ENCODE data around the gene RCN2.
A peak's percentile ranks its signal among the peaks of the same experiment; 100 is the strongest.

RCN2 gene

DNA sequence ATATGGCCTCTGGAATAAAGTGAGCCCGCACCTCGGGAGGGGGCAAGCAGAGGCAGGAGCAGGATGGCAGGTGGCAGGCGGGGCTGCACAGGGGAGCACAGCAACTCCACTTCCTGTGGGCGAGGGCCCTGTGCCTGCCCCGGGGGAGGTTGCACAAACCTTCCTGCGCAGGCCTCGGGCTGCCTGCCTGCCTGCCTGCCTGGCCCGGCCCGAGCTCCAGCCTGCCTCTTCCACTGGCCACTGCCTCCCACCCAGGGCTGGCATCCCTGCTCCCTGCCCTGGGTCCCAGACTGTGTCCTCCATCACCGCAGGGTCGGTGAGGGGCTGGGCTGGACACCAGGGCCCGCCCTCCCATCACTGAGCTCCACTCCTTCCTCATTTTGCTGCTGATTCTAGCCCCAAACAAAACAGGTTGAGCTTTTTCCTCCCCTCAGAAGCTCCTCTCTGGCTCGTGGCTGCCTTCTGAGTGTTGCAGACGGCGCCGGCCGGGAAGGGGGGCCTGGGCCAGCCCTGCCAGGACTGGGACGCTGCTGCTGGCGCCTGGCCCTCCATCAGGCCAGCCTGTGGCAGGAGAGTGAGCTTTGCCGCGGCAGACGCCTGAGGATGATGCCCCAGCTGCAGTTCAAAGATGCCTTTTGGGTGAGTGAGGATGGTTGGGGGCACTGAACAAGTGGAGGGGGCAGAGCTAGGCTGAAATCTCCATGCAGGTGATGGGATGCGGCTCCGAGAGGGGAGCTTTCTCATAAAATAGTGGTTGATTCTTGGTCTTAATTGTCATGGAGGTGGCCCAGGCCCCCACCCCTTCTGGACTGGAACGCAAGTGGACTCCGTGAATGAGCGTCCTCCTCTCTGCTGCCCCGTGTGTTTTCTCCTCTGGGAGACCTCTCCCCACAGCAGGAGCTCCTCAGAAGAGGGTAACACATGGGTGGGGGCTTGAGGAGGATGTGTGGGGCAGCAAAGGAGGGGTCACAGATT lies 63.7 kb downstream of the RCN2 start, which contains the start of gene PSTPIP1:
PSTPIP1 (plus strand) TSS at position 156 of the 975 bp plus-strand sequence; CDS start at position 604, 448 bp downstream.
- DNase-seq (ENCODE audit: low read depth), result peak; percentile 70

DNA sequence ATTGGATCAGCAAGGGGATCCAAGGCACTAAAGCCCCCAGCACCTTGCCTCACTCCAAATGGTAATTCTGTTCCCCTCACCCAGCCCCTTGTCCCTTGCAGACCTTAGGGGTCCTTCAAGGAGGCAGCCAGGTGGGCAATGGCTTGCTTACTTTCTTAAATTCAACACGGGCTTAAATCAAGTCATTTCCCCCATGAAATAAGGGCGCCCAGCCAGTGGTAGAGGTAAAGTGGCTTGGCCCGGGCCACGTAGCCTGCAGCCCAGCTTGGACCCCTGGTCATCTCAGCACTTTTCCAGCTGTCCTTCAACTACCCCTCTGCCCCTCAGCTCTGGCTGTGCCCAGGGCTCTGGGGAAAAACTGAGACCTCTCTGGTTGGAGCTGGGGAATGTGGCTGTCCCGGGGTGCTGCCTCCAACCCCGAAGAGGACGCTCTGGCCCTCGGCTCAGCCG lies 64.6 kb downstream of the RCN2 start:
- DNase-seq (ENCODE audit: low read depth), result no peak

DNA sequence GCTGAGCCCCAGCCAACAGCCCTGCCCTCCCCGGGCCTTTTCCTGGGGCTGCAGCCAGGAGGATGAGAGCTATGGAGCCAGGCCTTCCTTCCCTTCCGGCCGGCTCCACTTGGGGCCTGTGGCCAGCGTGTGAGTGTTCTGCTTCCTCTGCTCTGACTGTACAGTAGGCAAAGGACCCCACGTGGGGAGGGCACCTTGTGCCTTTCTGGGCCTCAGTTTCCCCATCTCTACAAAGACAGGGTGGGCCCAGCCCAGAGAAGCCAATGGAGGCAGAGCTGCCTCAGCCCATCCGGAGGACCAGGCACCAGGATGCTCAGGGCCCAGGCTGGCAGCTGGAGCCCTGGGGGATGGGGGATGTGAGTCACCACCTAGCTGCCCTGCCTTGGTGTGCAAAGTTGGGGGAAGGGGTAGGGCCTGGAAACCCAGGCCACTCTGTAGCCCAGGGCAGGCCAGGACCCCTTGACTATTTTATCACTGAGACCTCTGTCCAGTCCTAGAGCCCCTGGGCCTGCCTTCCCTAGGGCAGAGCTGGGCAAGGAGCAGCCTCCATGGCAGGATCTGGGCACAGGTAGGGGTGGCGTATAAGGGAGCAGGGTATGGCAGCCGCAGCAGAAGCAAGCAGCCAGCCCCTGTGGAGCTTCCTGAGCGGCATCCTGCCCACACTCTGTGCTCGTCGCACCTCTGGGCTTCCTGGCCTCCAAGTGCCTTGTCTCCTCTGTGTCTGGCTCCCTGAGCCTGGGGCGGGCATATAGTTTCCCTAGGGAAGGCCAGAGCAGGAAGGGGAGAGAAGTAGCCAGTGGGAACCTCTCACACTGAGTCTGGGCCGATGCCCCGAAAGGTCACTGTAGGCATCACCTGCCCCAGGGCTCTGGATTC lies 65.2 kb downstream of the RCN2 start:
- peak; percentile 50 for DNase-seq (ENCODE audit: low read depth)

DNA sequence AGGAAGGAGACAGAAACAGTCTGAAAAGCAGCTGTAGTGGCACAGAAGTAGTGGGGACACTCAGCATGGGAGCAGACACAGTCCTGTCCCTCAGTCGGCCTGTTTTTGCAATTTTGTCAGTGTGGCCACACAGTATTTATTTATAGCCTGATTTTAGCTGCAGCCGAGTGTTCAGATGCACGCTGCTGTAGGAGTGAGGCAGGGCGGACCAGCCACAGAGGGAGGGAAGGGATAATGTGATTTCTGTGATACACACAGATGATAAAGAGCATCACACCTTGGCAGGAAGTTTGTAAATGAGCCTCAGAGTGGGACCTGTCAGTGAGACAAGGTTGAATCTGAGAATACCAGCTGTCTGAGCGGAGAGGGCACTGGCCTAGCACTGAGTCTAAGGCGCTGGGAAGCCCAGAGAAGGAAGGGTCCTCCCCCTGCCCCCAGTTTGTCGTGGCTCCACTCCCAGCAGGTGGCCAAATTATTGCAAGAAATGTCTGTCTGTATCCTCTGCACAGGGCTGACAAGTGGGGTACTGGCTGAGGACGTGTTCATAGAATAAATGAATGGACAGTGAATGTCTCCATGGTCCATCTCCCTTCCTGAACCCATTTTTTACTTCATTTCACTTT lies 67.2 kb downstream of the RCN2 start:
- no peak for DNase-seq (ENCODE audit: low read depth)

DNA sequence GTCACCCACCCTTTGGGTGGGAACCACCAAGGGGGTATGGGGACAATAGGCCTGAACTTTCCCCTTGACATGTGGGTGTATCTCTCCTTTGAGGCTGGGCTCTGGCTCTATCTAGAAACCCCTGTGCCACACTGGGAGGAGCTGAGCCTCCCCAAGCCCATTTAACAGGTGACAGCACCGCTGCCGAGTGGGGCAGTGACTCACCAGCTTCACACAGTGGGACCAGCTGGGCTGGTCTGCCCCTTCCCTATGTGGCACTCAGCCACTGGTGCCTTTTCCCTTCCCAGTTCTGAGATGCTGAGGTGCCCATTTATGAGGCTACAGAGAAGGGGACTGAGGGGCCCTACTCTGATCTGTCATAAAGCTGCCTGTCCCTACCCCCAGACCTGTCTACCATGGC lies 68.4 kb downstream of the RCN2 start:
- DNase-seq (ENCODE audit: low read depth), result no peak

DNA sequence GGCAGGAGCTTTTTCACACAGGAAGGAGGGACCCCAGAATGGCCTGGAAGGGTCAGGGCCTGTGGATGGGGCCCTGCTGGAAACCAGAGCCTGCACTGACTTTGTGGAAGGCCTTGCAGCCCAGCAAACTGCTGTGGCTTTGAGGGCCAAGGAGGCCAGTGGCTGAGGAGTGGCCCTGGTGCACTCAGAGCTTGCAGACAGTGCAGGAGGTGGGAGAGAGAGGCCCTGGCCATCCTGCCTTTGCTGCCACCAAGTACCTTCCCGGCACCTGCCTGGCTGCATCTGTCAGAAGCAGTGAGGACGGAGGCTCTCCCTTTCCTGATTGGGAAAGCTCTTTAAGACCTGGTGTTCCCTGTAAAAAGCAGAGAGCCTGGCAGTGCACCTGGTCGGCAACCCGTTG lies 69.8 kb downstream of the RCN2 start:
- DNase-seq (ENCODE audit: low read depth), result no peak

DNA sequence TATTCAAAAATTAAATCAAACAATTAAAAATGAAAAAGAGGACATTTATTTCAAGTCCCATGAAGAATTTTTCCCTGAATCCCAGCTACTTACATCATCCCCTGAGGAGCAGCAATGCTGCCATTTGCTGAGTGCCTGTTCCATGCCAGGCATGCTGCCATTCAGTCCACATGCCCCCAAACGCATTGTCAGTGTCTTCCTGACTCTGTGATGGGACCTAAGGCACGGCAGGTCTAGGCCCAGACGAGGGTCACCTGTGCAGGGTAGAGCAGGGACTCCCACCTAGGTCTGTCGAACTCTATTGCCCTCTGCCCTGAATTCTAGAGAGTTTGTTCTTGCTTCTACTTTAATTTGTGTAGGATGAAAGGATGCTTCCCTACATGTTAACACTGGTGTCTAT lies 70.4 kb downstream of the RCN2 start:
- DNase-seq (ENCODE audit: low read depth), result no peak

DNA sequence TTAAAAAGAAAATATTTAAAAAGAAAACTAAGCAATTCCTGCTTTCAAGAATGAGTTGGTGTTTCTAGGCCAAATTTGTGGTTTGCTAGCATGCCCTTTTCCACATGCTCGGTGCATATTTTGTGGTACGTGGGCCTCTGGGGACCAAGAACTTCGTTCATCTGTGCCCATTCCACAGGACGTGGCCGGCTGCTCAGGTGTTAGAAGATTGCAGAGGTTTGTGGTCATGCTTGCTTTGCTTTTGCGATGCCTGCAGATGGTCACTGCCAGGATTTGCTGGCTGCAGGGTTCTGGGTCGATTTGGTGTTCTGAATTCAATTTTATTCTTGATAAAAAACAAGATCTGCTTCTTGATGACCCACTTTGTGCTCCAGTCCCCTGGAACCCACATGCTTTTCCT lies 70.9 kb downstream of the RCN2 start:
- DNase-seq (ENCODE audit: low read depth), result no peak

DNA sequence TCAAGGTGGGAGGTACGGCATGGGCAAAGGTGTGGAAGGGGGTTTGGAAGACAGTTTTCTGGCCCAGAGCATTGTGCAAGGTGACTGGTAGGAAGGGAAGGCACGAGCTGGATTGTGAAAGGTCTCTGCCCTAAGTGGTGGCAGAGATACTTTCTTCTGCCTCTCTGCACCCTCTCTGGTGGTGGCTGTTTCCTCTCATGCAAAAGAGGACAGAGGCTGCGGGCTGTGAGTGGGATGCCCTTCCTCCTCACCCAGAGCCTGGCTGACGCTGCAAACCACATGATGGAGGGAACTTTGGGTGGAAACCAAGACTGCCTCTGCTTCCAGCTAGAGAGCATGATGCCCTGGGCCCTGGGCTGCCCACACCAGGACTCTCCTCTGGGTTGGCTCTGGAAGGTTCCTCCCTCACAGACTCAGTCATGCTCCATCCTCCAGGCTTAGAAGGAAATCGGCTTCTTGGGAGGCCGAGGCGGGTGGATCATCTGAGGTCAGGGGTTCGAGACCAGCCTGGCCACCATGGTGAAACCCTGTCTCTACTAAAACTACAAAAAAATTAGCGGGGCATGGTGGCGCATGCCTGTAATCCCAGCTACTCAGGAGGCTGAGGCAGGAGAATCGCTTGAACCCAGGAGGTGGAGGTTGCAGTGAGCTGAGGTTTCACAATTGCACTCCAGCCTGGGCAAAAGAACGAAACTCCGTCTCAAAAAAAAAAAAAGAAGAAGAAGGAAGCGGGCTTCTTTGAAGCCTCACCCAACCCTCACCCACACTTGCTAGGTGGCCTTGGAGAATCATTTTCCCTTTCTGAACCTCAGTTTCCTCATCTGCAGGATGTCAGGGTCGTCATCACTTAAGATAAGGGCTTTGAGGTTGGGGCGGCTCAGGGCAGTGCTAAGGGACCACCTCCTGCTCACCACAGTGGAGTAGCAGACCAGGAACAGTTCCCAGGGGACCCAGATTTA lies 71.7 kb downstream of the RCN2 start:
- DNase-seq (ENCODE audit: low read depth), result peak; percentile 52

All from activated T-helper 1 cell treated with Interleukin-2 at 50 U/mL for 16 hours (primary cell).